AG04450 (cell line): ENCODE measurements around the gene PATE2. TPM values are rescaled to one million over a fixed set of nuclear protein-coding genes. Genes with fewer than 3 reads are reported as not detected.

Experiments
- CTCF ChIA-PET: fragments of 300-600, 350-600 bp; formaldehyde crosslinking; extraction: SDS; loops from one replicate; lab custom pipeline; 2022; ENCODE audit warnings: antibody characterized with exemption, inconsistent platforms; lab: Charles Lee
- POLR2A ChIA-PET: fragments of 350-600 bp; formaldehyde crosslinking; extraction: SDS; loops from one replicate; lab custom pipeline; 2021; ENCODE audit warnings: antibody characterized with exemption, inconsistent platforms; lab: Yijun Ruan, JAX
- DNase-seq: peaks from one replicate; pipeline ENCODE4 v3.0.0-alpha.2; 2011; ENCODE audit warnings: low read depth, low spot score
- H3K27ac ChIP-seq: one replicate; pipeline ENCODE4 v1.5.1; 2012; ENCODE audit warnings: low read depth, low read length, control low read depth
- H3K27me3 ChIP-seq: one replicate; pipeline ENCODE4 v1.6.0; 2012; ENCODE audit warnings: low read length; ENCODE audit not compliant: control insufficient read depth, insufficient read depth
- H3K4me3 ChIP-seq: 2 replicates; pipeline ENCODE4 v1.5.1; 2011; ENCODE audit warnings: mild to moderate bottlenecking, low read depth, low read length, control low read depth
- H3K9me3 ChIP-seq: 2 replicates; pipeline ENCODE4 v1.5.1; 2012; ENCODE audit warnings: low read length; ENCODE audit not compliant: control insufficient read depth, insufficient read depth
- CTCF ChIP-seq: IDR thresholded peaks from 2 replicates; pipeline ENCODE4 v1.5.1; 2011; ENCODE audit warnings: low read depth, low read length, control low read depth, inconsistent platforms
- polyA plus RNA-seq: library from polyadenylated mRNA; depleted of rRNA; stranded (reverse); fragments of >200 nt; gene quantifications from 2 replicates; pipeline ENCODE4 v1.2.3, GENCODE V29; 2011

PATE2 gene
- polyA plus RNA-seq, 1 experiment, result not detected

- no peaks in the 10 kb centered on the region for H3K9me3 ChIP-seq
- H3K4me3 ChIP-seq, result no peak overlapping the region
- no peak overlapping the region for H3K27ac ChIP-seq
- ChIA-PET CTCF (no interaction called here), POLR2A (no interaction called here)
- DNase-seq, result no peak
- no peaks in the 10 kb centered on the region for H3K27me3 ChIP-seq
- TF ChIP-seq CTCF, result no peak
Measured at GRCh38 chr11:125772834-125773505, 5.7 kb downstream of the PATE2 start.

- no peak for DNase-seq
- no peak for TF ChIP-seq CTCF
- no peaks in the 10 kb centered on the region for H3K27me3 ChIP-seq
- POLR2A ChIA-PET, result no interaction called here
- no peak overlapping the region for H3K4me3 ChIP-seq
- CTCF ChIA-PET, result no interaction called here
- no peaks in the 10 kb centered on the region for H3K9me3 ChIP-seq
- no peak overlapping the region for H3K27ac ChIP-seq
Measured at GRCh38 chr11:125770583-125770982, 8.0 kb downstream of the PATE2 start.

GRCh38 chr11:125768336-125769046 lies 10.1 kb downstream of the PATE2 start:
- Histone ChIP-seq H3K27me3 (no peaks in the 10 kb centered on the region), H3K9me3 (no peaks in the 10 kb centered on the region), H3K4me3 (no peak overlapping the region), H3K27ac (no peak overlapping the region)
- no peak for DNase-seq
- POLR2A ChIA-PET, result no interaction called here
- no peak for TF ChIP-seq CTCF
- CTCF ChIA-PET, result no interaction called here

- CTCF ChIA-PET, result interaction anchor here (1.4 kb wide), 1 partner anchor 16 kb away, joined by 3 read pairs; no protein-coding TSS in a partner anchor
- Histone ChIP-seq H3K27me3 (no peaks in the 10 kb centered on the region), H3K4me3 (no peak overlapping the region), H3K27ac (no peak overlapping the region), H3K9me3 (no peaks in the 10 kb centered on the region)
- DNase-seq, result no peak
- POLR2A ChIA-PET, result no interaction called here
- no peak for TF ChIP-seq CTCF
Measured at GRCh38 chr11:125766251-125766650, 12.4 kb downstream of the PATE2 start.

GRCh38 chr11:125763483-125763882 lies 15.1 kb downstream of the PATE2 start:
- Histone ChIP-seq H3K27ac (no peak overlapping the region), H3K4me3 (no peak overlapping the region), H3K9me3 (no peaks in the 10 kb centered on the region), H3K27me3 (no peaks in the 10 kb centered on the region)
- POLR2A ChIA-PET, result no interaction called here
- no peak for DNase-seq
- CTCF ChIA-PET, result no interaction called here
- no peak for TF ChIP-seq CTCF
